ENCODE measurements around the gene MAEL.

MAEL gene

GRCh38 chr1:166988974-166989515, at the start of gene MAEL:
Gene MAEL (plus strand): TSS chr1:166989280. CDS start chr1:166989353, 73 bp downstream.
- DNase-seq (ENCODE audit: low spot score) = no peak

DNA sequence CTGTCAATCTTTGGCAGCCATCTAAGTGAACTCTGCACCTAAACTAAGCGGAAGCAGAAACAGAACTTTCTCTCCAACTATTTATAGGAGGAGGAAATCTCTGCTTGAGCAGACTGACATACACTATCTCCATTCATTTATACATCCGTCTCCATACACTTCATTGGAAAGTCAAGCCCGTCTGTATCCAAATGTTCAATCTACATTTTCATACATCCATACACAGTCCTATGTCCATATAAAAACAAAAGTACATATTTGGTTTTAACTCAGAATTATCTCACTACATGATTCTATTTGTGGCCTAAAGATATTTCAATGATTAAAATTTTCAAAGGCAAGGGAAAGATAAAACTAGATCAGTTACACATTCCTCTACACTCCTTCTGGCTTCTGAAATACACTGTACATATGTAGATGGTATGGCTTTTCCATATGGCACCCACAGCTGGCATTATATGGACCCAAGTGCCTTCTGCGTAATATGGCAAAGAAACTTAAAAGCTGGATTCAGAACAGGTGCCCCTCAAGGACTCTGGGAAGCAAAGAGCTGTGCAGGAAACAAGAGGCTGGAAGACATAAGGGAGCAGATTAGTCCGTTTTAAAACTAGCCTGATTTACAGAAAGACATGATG, 49.2 kb upstream of the MAEL start:
- DNase-seq (ENCODE audit: low spot score) = no peak

GRCh38 chr1:166944186-166944967, 44.7 kb upstream of the MAEL start:
- DNase-seq (ENCODE audit: low spot score) = no peak

DNA sequence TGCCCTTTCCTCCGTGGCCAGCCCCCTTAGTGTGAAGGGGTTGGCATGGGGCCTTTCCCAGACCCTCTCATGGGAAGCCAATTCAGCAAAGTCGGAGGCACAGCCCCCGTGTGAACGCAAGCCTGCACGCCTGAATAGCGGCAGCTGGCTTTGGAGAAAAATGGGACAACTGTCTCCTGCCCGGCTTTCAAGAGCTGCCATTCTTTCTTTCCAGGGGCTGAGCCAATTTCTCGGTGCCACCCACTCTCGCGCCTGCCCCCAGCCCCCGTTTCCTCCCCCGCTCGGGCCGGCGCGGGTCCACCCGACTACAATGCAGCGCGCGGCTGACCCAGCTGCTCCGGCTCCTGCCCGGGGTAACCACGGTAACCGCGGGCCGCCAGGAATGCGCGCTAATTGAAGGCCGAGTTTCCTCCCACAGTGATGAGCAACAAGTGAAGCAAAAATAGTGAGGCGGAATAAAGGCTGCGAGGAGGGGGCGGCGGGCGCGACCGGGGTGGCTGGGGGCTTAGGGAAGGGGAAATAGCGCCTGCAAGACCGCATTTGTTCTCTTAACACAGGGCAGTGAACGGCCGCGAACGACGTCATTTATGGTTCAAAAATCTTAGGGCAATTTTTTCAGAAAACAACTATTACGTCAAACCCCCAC, 41.6 kb upstream of the MAEL start:
- no peak for DNase-seq (ENCODE audit: low spot score)

DNA sequence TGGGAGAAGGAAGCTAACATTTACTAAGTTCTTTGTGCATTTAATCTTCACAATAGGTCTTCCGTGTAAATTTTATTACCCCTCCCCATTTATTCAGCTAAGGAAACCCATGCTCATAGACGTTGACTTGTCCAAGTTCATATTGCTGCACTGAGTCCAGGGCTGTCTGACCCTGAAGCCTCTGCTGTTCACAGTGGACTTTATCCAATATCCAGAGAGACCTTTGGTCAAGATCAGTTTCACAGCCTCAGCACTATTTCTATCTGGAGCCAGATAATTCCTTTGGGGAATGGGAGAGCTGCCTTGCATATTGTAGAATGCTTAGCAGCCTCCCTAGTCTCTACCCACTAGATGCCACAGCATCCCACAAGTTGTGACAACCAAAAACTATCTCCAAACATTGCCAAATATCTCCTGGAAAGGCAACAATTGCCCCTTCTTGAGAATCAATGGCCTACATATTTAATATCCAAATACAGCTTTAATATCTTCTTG, 40.2 kb upstream of the MAEL start:
- DNase-seq (ENCODE audit: low spot score) = no peak

DNA sequence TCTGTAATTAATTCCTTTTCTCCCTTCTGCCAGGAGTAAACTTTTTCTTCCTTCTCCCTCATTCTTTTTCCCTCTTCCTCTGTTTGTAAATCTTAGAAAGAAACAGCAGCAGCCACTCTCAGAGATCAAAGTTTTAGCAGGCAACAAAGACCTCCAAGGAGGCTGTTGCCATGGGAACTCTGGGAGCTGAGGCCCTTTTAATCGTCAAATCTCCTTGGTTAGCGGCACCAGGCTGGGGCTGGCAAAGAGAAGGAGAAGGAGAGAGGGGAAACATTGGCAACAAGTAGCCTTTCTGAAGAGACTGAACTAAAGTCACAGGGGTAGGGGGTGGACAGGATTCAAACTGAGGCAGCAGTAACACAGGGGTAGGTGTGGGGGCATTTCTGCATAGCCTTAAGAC, 38.9 kb upstream of the MAEL start:
- no peak for DNase-seq (ENCODE audit: low spot score)

DNA sequence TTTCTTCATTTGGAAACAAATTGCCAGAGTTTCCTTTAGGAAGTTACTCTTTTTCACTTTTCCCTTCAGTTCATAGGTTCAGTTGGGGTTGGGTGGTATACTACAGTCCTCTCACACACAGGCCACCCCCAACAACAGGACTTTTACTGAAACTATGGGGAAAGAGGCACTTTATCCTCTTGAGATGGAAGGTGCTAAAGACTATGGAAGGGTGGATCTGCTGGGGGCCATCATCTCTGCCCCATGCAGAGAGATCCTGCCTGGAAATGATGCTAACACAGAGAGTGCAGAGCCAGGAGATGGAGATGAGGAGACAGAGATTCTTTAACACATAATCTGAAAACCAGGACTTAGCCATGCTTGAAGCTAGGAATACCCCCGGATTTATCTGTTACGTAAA, 38.0 kb upstream of the MAEL start:
- no peak for DNase-seq (ENCODE audit: low spot score)

GRCh38 chr1:166952002-166952746, 36.9 kb upstream of the MAEL start:
- DNase-seq (ENCODE audit: low spot score) = no peak

DNA sequence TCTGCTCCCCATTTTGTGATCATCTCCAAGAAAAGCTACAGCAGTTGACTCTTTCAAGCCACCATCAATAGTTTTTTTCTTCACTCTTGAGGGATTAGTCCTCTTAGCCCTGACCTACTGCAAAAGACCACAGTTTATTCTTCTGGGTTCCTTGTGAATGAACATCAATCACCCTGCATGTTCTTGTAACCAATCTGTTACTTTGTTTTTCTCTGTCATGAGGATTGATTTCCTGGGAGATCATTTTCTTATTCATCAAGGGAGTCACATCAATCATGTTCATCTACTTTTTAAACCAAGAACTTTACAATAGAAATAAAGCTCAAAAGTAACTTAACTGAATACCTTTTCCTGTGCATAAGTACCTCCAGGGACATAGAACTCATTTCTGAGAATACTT, 35.6 kb upstream of the MAEL start:
- no peak for DNase-seq (ENCODE audit: low spot score)

- no peak for DNase-seq (ENCODE audit: low spot score)
Measured at GRCh38 chr1:166956057-166956850, 32.8 kb upstream of the MAEL start.

- no peak for DNase-seq (ENCODE audit: low spot score)
Measured at GRCh38 chr1:166956872-166957271, 32.2 kb upstream of the MAEL start.

DNA sequence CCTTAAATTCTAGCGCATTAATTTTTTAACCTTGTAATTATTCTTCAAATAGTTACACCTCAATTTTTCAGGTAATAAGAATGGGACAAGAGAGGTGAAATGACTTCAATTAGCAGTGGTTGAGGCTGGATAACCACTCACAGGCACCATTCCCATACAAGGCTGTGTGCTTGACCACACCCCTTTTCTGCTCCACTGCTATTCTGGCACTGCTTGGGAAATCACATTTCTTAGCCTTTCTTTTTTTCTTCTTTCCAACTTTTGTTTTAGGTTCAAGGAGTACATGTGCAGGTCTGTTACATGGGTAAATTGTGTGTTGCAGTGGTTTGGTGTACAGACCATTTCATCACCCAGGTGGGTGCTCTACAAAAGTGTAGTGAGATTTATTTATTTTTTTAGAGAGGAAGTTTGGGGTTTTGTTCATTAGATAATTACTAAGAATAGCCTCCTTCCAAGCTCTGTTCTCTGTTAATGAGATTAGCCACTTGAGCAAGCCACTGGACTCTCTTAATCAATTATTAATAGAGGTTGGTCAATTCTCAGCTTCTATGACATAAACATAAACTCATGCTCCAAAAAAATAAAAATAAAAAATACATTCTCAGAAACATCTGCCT, 28.1 kb upstream of the MAEL start:
- DNase-seq (ENCODE audit: low spot score) = no peak

DNA sequence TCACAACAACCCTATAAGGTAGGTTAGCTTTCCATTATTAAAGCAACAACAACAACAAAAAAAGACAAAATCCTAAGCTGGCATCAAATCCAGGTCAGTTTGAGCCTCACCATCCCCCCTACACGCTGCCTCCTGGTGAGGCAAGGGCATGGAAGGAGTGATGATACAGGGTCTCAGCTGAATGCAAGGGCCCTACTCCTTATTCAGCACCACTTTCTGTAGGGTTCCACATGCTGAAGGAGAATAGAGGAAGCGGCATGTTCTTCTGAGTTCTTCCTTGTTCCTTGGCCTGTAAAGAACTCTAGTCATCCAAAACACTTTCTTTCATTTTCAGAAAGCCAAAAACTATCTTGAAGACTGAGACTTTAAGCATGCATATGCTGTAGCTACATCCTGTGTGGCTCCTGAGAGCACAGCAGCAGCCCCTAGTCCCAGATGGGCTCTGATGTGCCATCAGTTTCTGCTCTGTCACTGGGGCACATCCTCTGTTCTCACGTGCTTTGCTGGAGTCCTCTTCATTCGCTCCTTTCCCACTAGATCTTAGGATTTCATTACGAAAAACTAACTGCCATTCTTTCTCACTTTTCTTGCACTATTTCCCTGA, 19.9 kb upstream of the MAEL start:
- DNase-seq (ENCODE audit: low spot score) = no peak

DNA sequence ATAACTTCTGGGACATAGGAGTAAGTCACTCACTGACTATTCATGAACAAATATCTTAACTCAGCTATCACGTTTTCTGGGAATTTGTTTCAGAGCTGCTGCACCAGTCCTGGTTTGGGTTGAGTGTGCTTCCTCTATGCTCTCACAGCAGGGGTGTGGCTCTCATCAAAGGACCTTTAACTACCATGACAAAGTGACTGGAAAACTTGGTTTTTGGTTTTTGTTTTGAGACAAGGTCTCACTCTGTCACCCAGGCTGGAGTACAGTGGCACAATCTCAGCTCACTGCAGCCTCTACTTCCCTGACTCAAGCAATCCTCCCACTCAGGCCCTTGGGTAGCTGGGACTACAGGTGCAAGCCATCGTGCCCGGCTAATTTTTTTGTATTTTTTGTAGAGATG, 17.8 kb upstream of the MAEL start:
- no peak for DNase-seq (ENCODE audit: low spot score)

- no peak for DNase-seq (ENCODE audit: low spot score)
Measured at GRCh38 chr1:166972193-166972592, 16.9 kb upstream of the MAEL start.

GRCh38 chr1:166972826-166973225, 16.3 kb upstream of the MAEL start:
- DNase-seq (ENCODE audit: low spot score) = no peak

- DNase-seq (ENCODE audit: low spot score) = no peak
Measured at GRCh38 chr1:166974647-166975345, 14.3 kb upstream of the MAEL start.

DNA sequence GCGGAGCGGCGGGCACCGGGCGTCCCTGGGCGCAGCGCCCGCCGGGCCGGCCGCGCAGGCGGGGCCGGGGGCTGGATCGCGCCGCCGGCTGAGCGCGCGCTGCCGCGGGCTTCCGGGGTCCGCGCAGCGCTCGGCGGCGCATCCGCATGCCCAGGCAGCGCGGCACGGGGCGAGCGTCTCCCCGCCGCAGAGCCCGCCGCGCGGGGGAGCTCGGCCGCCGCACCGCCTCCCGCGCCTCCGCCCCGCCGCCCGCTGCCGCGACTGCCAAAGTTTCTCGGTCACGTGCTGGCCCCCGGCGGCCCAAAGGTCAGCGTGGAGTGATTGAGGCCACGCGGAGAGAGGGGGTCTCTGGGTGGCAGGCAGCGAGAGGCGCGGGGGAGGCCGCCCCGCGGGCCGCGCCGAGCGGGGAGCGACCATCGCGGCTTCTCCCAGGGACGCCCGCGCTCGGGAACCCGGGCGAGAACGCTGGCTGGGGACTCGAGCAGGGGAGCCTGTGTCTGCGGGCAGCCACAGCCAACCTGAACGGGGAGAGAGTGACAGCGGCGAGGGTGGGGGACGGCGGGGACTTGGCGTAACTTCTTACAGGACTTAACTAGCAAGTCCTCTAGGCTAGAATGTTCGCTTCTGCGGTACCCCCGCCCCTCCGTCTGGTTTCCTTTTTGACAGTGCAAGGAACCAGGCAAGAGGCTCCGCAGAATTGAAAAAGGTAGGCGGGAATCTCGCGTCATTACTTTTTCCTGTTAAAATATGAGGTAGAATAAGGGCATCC, 13.5 kb upstream of the MAEL start, which contains the start of gene ILDR2:
TSS of gene ILDR2 (minus strand) at position 180 of the 769 bp plus-strand sequence. CDS start 272 bp downstream, outside the sequence.
- peak; percentile 34 for DNase-seq (ENCODE audit: low spot score)

DNA sequence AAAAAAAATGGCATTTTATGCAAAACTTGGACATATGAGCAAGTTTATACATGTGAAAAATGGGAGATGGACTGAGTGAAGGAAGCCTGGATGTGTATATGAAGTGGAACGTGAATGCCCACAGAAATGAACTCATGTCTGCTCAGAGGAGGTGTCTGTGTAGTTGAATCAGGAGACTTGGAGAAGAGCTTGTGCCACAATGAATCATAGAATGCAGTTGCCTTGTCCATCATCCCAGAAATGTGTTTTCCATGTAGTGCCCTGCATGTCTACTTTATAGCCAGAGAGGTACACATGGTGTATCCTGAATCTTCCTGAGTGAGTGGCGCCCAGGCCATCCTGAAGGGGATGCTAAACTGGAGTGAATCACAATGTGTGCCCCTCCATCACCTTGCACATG, 11.1 kb upstream of the MAEL start:
- DNase-seq (ENCODE audit: low spot score) = no peak

Data from HuH-7.5 (cell line).